Upper lobe of left lung (tissue), 4 donors: ENCODE data around the gene ZC2HC1C.

Source experiments
- EP300 ChIP-seq, 4 donors: sonication (generic); formaldehyde crosslinking; IDR thresholded peaks; one replicate each; pipeline ENCODE4 v1.5.1; 2017; ENCODE audit warnings: antibody characterized with exemption in 4 of 4, control low read depth in 2 of 4
- POLR2A ChIP-seq, 4 donors: fragments of 450-650 bp; IDR thresholded peaks; one replicate each; pipeline ENCODE4 v1.5.1; 2016 to 2017; ENCODE audit warnings: antibody characterized with exemption in 4 of 4, mild to moderate bottlenecking in 2 of 4
- POLR2AphosphoS5 ChIP-seq, 2 donors: sonication (generic); formaldehyde crosslinking; IDR thresholded peaks; one replicate each; pipeline ENCODE4 v1.5.1; 2017; ENCODE audit warnings: antibody characterized with exemption in 2 of 2
- TF ChIP-seq, protein P1 (sequence below), 6 experiments: fragments of 450-650 bp in 4 of 6; fragments of 200-600 bp in 2 of 6; sonication (generic) in 2 of 6; IDR thresholded peaks; one replicate each; pipeline ENCODE4 v1.5.1; 2016 to 2019; ENCODE audit warnings: antibody characterized with exemption in 6 of 6

DNA sequence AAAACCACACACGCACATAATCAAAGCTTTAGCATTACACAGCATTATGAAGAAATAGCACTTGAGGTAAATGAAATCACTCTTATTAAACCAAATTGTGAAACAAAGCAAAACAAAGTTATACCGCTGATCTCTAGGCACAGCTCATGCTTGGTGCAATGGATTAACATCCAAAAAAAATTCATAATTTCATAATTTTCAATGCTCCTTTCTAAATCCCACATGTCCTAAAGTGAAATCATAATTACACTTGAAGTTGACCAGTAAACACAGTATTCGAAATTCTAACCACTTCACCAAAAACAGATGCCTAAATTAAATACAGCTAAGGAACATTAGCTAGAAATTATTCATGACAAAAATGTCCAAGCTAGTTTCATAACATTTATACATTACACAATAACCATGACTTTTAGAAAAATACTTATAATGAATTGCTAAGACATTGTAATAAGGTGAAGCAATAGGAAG lies 19.7 kb upstream of the ZC2HC1C start:
- TF ChIP-seq, protein P1, sequence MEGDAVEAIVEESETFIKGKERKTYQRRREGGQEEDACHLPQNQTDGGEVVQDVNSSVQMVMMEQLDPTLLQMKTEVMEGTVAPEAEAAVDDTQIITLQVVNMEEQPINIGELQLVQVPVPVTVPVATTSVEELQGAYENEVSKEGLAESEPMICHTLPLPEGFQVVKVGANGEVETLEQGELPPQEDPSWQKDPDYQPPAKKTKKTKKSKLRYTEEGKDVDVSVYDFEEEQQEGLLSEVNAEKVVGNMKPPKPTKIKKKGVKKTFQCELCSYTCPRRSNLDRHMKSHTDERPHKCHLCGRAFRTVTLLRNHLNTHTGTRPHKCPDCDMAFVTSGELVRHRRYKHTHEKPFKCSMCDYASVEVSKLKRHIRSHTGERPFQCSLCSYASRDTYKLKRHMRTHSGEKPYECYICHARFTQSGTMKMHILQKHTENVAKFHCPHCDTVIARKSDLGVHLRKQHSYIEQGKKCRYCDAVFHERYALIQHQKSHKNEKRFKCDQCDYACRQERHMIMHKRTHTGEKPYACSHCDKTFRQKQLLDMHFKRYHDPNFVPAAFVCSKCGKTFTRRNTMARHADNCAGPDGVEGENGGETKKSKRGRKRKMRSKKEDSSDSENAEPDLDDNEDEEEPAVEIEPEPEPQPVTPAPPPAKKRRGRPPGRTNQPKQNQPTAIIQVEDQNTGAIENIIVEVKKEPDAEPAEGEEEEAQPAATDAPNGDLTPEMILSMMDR (IDR thresholded peaks at IDR 0.05), result no peak
- TF ChIP-seq POLR2A (IDR thresholded peaks at IDR 0.05) (no peak), POLR2AphosphoS5 (IDR thresholded peaks at IDR 0.05) (no peak), EP300 (IDR thresholded peaks at IDR 0.05) (no peak)
